Brain pericyte (primary cell): ENCODE data around the gene PCNA.

Experiments used
- DNase-seq: peaks from one replicate; pipeline ENCODE4 v3.0.0-alpha.2; 2012; ENCODE audit warnings: low read depth, low spot score

PCNA gene

GRCh38 chr20:5119435-5120184, at the start of gene PCNA:
Gene PCNA, minus strand, starts transcription at chr20:5119958. Its CDS starts 160 bp downstream, at chr20:5119798.
- peak; percentile 84 for DNase-seq

DNA sequence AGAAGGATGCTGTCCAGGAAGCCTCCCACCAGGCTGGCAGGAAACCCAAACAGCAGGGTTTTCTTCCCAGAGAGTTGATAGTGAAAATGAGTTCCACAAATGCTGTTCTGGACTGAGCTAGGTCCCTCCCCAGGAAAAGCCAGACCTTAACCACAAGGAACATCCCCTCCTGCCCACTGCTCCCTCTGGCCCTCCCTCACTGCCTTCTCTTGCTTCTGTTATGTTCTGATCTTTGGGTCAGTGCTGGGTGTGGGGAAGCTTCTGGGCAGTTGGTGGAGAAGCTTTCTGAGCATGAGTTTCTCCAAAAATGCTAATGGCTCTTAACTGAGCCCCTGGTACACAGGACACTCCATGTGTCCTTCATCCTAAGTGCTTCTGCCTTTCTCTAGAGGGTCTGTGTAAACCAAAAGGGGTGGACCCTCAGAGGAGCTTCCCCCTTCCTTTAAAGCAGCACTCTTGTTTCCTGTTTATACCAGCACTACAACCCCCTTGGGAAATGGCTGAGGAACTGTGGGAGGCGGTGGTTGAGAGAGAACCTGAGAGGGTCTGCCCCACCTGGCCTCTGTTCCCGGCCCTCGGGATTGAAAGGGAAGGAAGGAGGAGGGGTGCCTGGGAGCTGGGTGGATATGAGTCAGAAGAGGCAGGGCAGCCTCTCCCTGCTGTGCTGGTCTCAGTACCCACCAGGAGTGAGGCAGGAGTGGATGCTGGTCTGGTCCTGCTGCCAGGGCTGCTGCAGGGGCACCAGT, 49.1 kb upstream of the PCNA start:
- peak; percentile 52 for DNase-seq

GRCh38 chr20:5164645-5165625, 45.2 kb upstream of the PCNA start:
- DNase-seq, result no peak

- DNase-seq, result no peak
These were observed 41.9 kb upstream of the PCNA start for GRCh38 chr20:5161536-5162164.

- no peak for DNase-seq
These were observed 41.1 kb upstream of the PCNA start for GRCh38 chr20:5160882-5161281.

DNA sequence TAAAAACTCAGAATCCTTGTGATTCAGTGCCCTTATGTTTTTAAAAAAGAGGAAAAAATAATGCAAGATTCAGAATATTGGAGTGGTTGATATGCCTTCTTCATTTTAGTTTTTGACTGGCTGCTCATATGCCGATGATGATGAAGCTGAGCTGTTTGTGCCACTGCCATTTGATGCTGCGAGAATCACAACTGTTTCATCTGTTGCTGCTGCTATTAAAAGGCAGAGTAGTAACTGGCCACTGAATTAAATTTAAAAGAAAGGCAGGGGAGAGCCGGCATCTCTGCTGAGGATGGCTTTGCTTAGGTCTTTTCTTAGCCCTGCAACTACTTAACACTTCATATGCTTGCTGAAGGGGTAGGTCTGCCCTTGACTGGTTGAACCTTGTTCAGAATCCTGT, 40.2 kb upstream of the PCNA start:
- DNase-seq, result no peak

- no peak for DNase-seq
These were observed 37.1 kb upstream of the PCNA start for GRCh38 chr20:5156675-5157448.

DNA sequence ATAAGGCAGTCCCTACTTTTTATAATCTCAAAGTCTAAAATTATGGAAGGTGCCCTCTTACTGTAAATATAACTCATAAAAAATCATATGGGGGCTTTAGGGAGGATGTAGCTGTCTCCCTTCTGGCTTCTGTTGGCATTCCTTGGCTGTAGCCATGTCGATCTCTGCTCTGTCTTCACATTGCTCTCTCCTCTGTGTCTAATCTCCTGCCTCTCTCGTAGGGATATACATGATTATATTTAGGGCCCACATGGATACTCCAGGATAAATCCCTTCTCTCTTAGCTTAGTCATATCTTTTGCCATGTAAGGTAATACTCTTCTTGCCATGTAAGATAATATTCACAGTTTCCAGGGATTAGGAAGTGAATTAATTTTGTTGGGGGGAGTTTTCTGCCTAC, 35.6 kb upstream of the PCNA start:
- DNase-seq, result no peak

DNA sequence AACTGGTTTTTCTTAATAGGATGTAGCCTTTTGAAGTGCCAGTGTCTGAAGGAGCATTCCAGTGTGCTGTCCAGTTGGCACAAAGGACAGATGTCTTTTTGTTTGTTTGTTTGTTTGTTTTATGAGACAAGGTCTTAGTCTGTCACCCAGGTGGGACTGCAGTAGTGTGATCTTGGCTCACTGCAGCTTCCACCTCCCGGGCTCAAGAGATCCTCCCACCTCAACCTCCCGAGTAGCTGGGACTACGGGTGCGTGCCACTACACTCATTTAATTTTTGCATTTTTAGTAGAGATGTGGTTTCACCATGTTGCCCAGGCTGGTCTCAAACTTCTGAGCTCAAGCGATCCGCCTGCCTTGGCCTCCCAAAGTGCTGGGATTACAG, 34.8 kb upstream of the PCNA start:
- DNase-seq, result no peak

- no peak for DNase-seq
These were observed 34.1 kb upstream of the PCNA start for GRCh38 chr20:5153612-5154542.

- DNase-seq, result no peak
These were observed 33.4 kb upstream of the PCNA start for GRCh38 chr20:5153152-5153467.

DNA sequence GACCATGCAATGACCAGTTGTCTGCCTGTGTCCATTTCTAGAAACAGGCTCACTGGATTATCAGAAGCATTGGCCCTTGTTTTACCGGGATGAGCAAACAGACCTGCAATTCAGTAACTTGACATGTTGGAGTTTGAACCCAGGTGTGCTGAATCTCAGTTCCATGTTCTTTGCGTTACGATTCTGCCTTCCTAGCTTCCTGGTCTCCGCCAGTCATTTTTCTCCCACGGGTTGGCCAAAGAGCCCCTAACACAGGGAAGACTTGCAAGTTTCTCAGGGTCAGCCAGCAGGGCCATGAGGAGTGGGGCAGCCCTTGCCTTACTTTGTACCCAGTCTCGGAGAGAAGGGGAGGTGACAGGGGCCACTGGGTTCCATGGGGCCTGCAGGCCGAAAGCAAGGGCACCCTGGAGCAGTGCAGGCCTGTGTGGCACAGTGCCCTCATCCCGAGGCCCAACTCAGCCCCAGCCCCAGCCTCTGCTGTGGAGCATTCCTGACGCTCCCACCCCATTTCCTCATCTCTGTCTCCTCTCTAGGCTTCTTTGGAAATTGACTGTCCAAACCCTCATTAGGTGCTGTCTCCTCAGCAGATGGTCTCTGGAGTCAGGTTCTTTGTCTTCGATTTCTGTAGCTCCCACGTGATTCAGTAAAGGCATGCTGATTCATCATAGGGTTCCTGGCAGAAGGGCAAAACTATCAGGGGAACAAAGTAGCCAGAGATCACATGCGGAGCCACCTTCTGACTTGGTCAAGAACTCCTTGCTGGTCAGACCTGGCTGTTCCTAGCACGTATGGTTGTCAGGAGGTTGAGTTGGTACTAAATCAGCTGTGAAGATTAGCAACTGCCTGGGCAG, 30.7 kb upstream of the PCNA start:
- DNase-seq, result no peak

- DNase-seq, result no peak
These were observed 30.1 kb upstream of the PCNA start for GRCh38 chr20:5149892-5150225.

- DNase-seq, result no peak
These were observed 28.8 kb upstream of the PCNA start for GRCh38 chr20:5148581-5148980.

GRCh38 chr20:5146871-5147592, 27.3 kb upstream of the PCNA start:
- DNase-seq, result no peak

DNA sequence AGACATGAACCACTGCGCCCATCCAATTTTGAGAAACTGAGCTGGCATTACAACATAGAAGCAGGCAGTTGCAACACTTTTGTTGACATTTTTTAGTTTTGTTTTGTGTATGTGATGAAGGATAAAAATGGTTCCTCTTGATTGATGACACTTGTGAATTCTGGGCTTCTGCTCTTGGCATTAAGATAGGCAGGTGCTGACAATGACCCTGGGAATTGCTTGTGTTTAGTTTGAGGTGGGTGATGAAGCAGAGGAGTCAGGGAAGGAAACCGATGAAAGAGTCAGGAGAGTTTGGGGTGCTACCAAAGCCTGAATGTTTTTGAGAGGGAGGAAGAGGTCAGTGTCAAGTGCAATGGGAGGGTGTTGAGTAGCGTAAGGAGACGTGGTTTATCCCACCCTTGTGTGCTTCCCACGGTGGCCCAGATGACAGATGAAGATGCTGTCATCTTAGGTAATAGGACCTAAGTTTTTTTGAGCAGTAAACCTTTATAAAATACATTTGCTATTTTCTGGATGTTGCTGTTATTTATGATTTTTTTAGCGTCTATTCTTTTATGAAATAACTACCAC, 26.4 kb upstream of the PCNA start:
- no peak for DNase-seq

- no peak for DNase-seq
These were observed 25.8 kb upstream of the PCNA start for GRCh38 chr20:5145365-5146098.
